Measurements from ENCODE around the gene OVOL3.
"Not testable (repeated sequence)": the region's sequence is repeated elsewhere in the genome, so short reads cannot be mapped to it uniquely, and the experiment has no call there.

Gene OVOL3

DNA sequence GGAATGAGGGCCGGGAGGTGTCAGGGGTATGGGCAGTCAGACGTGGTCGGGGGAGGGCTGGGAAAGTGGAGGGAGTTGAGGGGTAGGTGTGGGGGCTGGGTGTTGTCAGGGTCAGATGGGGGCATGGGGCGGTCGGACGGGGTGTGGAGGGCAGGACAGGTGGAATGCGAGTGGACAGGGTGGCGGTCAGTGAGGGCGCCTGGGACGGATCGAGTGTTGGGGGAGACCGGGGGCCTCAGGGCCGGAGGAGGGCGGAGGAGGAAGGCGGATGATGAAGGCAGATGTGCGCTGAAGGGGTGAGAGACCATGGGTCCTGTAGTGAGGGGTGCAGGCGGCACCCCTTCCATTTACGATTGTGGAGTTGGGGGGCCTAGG lies 10.0 kb downstream of the OVOL3 start:
- no peak overlapping the region for H3K9ac ChIP-seq (ENCODE audit: low read length)
- H3K4me3 ChIP-seq (ENCODE audit: low read length), result no peak overlapping the region
- H3K36me3 ChIP-seq (ENCODE audit: control insufficient read depth, insufficient read depth, low read length), result peaks cover 13% of the 10 kb centered on the region
- no peak overlapping the region for H3K27ac ChIP-seq (ENCODE audit: low read depth, low read length)
- H3K4me1 ChIP-seq (ENCODE audit: control insufficient read depth, insufficient read depth, low read length), result peaks cover 6% of the 10 kb centered on the region
- no peaks in the 10 kb centered on the region for H3K27me3 ChIP-seq (ENCODE audit: control insufficient read depth, insufficient read depth, low read length)

- Histone ChIP-seq H3K27ac (ENCODE audit: low read depth, low read length) (no peak overlapping the region), H3K27me3 (ENCODE audit: control insufficient read depth, insufficient read depth, low read length) (no peaks in the 10 kb centered on the region), H3K4me3 (ENCODE audit: low read length) (no peak overlapping the region), H3K9ac (ENCODE audit: low read length) (no peak overlapping the region), H3K4me1 (ENCODE audit: control insufficient read depth, insufficient read depth, low read length) (no peaks in the 10 kb centered on the region), H3K36me3 (ENCODE audit: control insufficient read depth, insufficient read depth, low read length) (peaks cover 13% of the 10 kb centered on the region)
Observed at GRCh38 chr19:36121486-36122124, 10.7 kb downstream of the OVOL3 start.

GRCh38 chr19:36125557-36125956 lies 14.6 kb downstream of the OVOL3 start:
- Histone ChIP-seq H3K36me3 (ENCODE audit: control insufficient read depth, insufficient read depth, low read length) (peaks cover 10% of the 10 kb centered on the region), H3K27me3 (ENCODE audit: control insufficient read depth, insufficient read depth, low read length) (no peaks in the 10 kb centered on the region), H3K9ac (ENCODE audit: low read length) (no peak overlapping the region), H3K4me1 (ENCODE audit: control insufficient read depth, insufficient read depth, low read length) (no peaks in the 10 kb centered on the region), H3K4me3 (ENCODE audit: low read length) (no peak overlapping the region), H3K27ac (ENCODE audit: low read depth, low read length) (no peak overlapping the region)

DNA sequence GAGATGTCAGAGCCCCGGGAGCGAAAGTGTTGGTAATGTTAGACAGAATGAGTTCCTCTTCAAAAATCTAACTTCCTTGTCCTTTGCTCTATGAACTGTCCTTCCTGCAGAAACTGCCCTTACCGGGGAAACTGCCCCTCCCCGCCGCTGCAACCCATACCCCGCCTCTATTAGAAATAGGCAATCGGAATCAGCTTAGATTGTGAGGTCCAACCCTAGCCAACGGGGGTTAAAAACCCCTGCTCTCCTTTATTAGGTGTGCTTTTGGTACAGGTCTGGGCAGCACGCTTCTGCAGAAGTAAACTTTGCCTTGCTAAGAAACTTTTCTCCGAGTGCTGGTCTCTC lies 17.4 kb downstream of the OVOL3 start:
- Histone ChIP-seq H3K9ac (ENCODE audit: low read length) (peak overlapping the region; percentile 43), H3K36me3 (ENCODE audit: control insufficient read depth, insufficient read depth, low read length) (peaks cover 3% of the 10 kb centered on the region), H3K27me3 (ENCODE audit: control insufficient read depth, insufficient read depth, low read length) (no peaks in the 10 kb centered on the region), H3K4me1 (ENCODE audit: control insufficient read depth, insufficient read depth, low read length) (no peaks in the 10 kb centered on the region), H3K4me3 (ENCODE audit: low read length) (peak overlapping the region; percentile 61), H3K27ac (ENCODE audit: low read depth, low read length) (peak overlapping the region; percentile 80)

GRCh38 chr19:36131221-36131620 lies 20.3 kb downstream of the OVOL3 start:
- not testable (repeated sequence) for H3K27ac ChIP-seq (ENCODE audit: low read depth, low read length); H3K36me3 ChIP-seq (ENCODE audit: control insufficient read depth, insufficient read depth, low read length); H3K4me3 ChIP-seq (ENCODE audit: low read length); H3K27me3 ChIP-seq (ENCODE audit: control insufficient read depth, insufficient read depth, low read length); H3K4me1 ChIP-seq (ENCODE audit: control insufficient read depth, insufficient read depth, low read length); H3K9ac ChIP-seq (ENCODE audit: low read length)

- H3K4me1 ChIP-seq (ENCODE audit: control insufficient read depth, insufficient read depth, low read length); H3K27me3 ChIP-seq (ENCODE audit: control insufficient read depth, insufficient read depth, low read length); H3K4me3 ChIP-seq (ENCODE audit: low read length); H3K36me3 ChIP-seq (ENCODE audit: control insufficient read depth, insufficient read depth, low read length); H3K9ac ChIP-seq (ENCODE audit: low read length); H3K27ac ChIP-seq (ENCODE audit: low read depth, low read length): not testable (repeated sequence)
Observed at GRCh38 chr19:36134867-36135266, 23.9 kb downstream of the OVOL3 start.

DNA sequence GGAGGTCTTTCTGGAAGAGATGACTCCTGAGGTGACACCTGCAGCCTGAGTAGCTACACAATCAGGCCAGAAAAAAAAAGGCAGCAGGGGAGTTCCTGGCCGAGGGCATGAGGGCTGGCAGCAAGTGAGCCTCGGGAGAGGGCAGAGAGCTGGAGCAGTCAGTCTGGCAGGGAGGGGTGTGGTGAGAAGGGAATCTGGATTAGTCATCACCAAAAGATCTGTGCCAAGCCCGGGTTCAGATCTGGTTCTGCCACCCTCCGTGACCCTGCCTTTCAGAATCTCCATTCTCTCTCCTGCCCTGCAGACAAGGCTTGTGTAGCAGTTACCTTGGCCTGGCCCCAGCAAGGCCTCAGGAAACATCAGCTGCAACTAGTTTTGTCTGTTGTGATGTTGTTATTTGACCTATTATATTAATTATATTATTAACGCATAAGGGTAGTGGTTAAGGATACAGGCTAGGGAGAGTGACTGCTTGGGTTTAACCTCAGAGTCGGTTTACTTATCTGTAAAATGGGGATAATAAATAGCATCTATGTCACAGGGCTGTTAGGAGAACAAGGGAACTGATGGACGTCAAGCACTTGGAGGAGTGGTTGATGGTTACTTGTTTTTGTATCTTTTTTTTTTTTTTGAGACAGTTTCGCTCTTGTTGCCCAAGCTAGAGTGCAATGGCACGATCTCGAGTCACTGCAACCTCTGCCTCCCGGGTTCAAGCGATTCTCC lies 26.2 kb downstream of the OVOL3 start:
- Histone ChIP-seq H3K4me3 (ENCODE audit: low read length) (peak overlapping the region; percentile 0), H3K36me3 (ENCODE audit: control insufficient read depth, insufficient read depth, low read length) (no peaks in the 10 kb centered on the region), H3K9ac (ENCODE audit: low read length) (no peak overlapping the region), H3K27me3 (ENCODE audit: control insufficient read depth, insufficient read depth, low read length) (no peaks in the 10 kb centered on the region), H3K27ac (ENCODE audit: low read depth, low read length) (peak overlapping the region; percentile 29), H3K4me1 (ENCODE audit: control insufficient read depth, insufficient read depth, low read length) (peaks cover 6% of the 10 kb centered on the region)

DNA sequence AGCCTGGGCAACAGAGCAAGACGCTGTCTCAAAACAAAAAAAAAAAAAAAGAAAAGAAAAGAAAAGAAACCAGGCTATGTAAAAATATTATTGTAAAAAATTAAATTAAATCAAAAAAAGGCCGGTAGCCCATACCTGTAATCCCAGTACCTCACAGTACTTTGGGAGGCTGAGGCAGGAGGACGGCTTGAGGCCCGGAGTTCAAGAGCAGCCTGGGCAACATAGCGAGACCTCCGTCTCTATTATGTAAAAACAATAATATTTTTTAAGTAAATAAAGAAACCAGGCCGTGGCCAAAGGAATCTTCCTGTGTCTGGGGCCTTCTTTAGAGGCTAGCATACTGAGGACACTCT lies 28.2 kb downstream of the OVOL3 start:
- peak overlapping the region; percentile 82 for H3K9ac ChIP-seq (ENCODE audit: low read length)
- H3K4me1 ChIP-seq (ENCODE audit: control insufficient read depth, insufficient read depth, low read length), result peaks cover 6% of the 10 kb centered on the region
- H3K4me3 ChIP-seq (ENCODE audit: low read length), result peak overlapping the region; percentile 98
- peaks cover 10% of the 10 kb centered on the region for H3K36me3 ChIP-seq (ENCODE audit: control insufficient read depth, insufficient read depth, low read length)
- peak overlapping the region; percentile 95 for H3K27ac ChIP-seq (ENCODE audit: low read depth, low read length)
- H3K27me3 ChIP-seq (ENCODE audit: control insufficient read depth, insufficient read depth, low read length), result no peaks in the 10 kb centered on the region

GRCh38 chr19:36139473-36140303 lies 28.7 kb downstream of the OVOL3 start, which contains the start of gene CAPNS1:
Gene CAPNS1, plus strand, starts transcription at chr19:36140066. Its CDS starts 946 bp downstream, at chr19:36141012.
- Histone ChIP-seq H3K36me3 (ENCODE audit: control insufficient read depth, insufficient read depth, low read length) (peaks cover 15% of the 10 kb centered on the region), H3K27ac (ENCODE audit: low read depth, low read length) (peak within 1 kb of the TSS; percentile 95), H3K4me1 (ENCODE audit: control insufficient read depth, insufficient read depth, low read length) (peaks cover 6% of the 10 kb centered on the region), H3K27me3 (ENCODE audit: control insufficient read depth, insufficient read depth, low read length) (no peaks in the 10 kb centered on the region), H3K9ac (ENCODE audit: low read length) (peak within 1 kb of the TSS; percentile 92), H3K4me3 (ENCODE audit: low read length) (peak within 1 kb of the TSS; percentile 98)

GRCh38 chr19:36140304-36141038 lies 29.5 kb downstream of the OVOL3 start:
- Histone ChIP-seq H3K27me3 (ENCODE audit: control insufficient read depth, insufficient read depth, low read length) (no peaks in the 10 kb centered on the region), H3K4me1 (ENCODE audit: control insufficient read depth, insufficient read depth, low read length) (peaks cover 6% of the 10 kb centered on the region), H3K36me3 (ENCODE audit: control insufficient read depth, insufficient read depth, low read length) (peaks cover 19% of the 10 kb centered on the region), H3K27ac (ENCODE audit: low read depth, low read length) (peak overlapping the region; percentile 95), H3K9ac (ENCODE audit: low read length) (peak overlapping the region; percentile 92), H3K4me3 (ENCODE audit: low read length) (peak overlapping the region; percentile 98)

DNA sequence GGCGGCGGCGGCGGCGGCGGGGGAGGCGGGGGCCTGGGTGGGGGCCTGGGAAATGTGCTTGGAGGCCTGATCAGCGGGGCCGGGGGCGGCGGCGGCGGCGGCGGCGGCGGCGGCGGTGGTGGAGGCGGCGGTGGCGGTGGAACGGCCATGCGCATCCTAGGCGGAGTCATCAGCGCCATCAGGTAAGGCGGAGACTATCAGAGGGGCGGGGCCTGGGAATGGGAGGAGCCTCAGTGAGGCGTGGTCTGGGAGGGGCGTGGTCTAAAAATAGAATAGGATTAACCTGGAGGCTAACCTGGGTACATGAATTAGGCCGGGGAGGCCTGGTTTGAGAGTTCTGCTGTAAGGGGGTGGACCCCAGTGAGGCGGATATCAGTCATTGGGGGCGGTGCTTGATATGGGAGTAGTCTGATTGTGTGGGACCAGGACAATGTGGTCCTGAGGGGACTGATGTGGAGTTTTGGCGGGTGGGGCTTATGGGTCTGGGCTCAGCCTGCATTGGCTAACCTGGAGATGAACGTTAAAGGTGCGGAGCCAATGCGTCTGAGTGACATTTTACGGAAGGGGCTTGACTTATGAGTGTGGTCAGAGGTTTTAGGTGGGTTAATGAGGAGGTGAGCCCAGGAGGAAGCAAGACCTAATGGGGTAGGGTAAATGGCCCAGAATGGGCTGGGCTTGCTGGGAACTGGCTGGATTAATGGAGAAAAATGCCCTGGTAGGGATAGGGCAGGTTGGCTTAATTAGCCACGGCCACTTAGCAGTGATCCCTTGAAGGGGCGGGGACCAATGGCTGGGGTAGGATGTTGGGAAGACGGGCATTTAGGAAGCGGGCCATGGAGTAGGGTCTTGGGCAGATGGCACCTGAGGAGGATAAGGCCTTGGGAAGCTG lies 30.3 kb downstream of the OVOL3 start:
- peak overlapping the region; percentile 95 for H3K27ac ChIP-seq (ENCODE audit: low read depth, low read length)

More for the DNA sequence above, 30.3 kb downstream of the OVOL3 start:
- Histone ChIP-seq H3K36me3 (ENCODE audit: control insufficient read depth, insufficient read depth, low read length) (peaks cover 27% of the 10 kb centered on the region), H3K27me3 (ENCODE audit: control insufficient read depth, insufficient read depth, low read length) (no peaks in the 10 kb centered on the region), H3K4me1 (ENCODE audit: control insufficient read depth, insufficient read depth, low read length) (peaks cover 6% of the 10 kb centered on the region), H3K9ac (ENCODE audit: low read length) (no peak overlapping the region), H3K4me3 (ENCODE audit: low read length) (peak overlapping the region; percentile 98)
